HG02623 (cell line): ENCODE data around the gene CFAP57.

Experiments used
- ATAC-seq: cut with Tn5 transposase; IDR thresholded peaks from one replicate; pipeline ENCODE4 v1.9.1; 2021; ENCODE audit warnings: moderate library complexity; ENCODE audit not compliant: unreplicated experiment

The CFAP57 gene

DNA sequence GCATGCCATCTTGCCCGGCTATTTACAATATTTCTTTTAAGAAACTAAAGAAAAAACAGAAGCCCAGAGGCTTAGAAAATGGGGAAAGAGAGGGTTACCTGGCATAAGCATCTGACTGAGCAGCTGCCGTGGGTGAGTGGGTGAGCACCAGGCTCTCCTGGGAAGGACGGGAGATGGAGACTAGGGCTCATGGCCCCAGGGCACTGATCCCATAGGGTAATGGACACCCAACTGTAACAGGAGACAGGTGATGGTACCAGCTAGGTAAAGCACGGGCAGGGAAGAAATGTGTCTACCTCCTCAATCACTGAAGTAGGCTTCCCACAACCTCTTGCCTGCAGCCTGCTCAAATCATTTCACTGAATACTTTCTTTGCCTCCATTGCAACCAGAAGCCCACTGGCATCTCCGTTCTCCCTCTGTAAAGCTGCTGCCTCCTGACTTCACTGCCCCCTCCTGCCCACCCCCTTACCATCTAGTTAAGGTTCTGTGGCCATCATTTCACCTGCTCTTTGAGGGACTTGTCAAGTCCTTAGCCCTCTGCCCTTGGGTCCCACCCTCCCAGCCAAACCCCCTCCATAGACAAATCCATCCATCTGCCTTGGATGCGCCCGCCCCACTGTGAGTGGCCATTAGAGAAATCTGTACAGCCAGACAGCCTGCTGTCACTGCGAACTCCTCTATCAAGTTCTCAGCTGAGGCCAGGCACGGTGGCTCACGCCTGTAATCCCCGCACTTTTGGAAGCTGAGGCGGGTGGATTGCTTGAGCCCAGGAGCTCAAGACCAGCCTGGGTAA lies 103.9 kb downstream of the CFAP57 start:
- no peak for ATAC-seq

DNA sequence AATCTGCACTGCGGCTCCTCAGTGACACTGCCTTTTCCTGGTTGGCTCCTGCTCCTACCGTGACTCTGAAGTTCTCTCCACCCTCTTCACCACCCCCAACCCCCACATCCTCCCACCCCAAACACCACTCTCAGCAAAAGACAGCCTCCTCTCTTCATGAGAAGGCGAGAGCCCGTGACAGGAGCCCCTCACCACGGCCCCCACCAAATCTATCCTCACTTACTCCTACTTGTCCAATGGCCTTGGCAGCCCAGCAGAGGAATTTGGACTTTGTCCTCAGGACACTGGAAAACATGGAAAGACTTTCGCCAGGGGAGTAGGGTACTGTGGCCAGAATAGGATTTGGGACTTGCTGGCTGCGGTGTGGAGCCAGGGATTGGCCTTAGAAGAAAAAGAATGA lies 104.5 kb downstream of the CFAP57 start:
- no peak for ATAC-seq

- no peak for ATAC-seq
These were observed 105.2 kb downstream of the CFAP57 start for GRCh38 chr1:43277116-43277876.

DNA sequence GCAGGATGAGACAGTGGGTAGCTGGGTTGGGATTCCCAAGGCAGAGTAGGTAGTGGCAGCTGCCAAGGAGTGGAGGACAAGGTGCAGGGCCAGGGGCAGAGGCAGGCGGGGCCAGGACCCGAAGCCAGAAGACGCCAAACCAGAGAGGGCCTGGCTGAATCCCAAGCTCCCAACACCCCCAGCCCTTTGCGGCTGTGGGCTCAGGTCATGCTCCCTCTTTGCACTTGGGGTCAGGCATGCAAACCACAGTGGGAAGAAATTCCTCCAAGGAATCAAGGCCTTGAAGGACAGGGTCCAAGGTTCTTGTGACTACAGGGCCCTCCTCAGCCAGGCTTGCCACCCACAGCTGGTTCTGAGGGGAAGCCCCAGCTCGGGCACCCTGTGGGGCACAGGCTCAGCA lies 107.0 kb downstream of the CFAP57 start:
- ATAC-seq, result no peak

- no peak for ATAC-seq
These were observed 107.5 kb downstream of the CFAP57 start for GRCh38 chr1:43279666-43280065.

DNA sequence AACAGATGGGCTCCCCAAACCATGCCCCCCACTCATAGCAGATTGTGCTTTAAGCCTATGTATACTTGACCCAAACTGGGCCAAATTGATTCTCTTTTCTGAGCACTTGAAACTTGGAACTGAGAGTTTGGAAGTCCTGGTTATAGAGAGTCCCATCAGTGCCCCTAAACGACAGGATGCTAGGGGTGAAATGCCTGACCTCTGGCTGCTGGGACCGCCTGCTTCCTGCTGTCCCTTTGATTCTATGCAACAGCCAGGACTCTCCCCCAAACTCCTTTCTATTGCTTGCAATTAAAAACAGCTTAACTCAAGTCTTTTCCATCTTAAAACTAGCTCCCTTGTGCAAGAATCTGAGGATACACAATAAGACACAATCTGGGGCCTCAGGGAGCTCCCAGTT lies 108.6 kb downstream of the CFAP57 start:
- no peak for ATAC-seq

DNA sequence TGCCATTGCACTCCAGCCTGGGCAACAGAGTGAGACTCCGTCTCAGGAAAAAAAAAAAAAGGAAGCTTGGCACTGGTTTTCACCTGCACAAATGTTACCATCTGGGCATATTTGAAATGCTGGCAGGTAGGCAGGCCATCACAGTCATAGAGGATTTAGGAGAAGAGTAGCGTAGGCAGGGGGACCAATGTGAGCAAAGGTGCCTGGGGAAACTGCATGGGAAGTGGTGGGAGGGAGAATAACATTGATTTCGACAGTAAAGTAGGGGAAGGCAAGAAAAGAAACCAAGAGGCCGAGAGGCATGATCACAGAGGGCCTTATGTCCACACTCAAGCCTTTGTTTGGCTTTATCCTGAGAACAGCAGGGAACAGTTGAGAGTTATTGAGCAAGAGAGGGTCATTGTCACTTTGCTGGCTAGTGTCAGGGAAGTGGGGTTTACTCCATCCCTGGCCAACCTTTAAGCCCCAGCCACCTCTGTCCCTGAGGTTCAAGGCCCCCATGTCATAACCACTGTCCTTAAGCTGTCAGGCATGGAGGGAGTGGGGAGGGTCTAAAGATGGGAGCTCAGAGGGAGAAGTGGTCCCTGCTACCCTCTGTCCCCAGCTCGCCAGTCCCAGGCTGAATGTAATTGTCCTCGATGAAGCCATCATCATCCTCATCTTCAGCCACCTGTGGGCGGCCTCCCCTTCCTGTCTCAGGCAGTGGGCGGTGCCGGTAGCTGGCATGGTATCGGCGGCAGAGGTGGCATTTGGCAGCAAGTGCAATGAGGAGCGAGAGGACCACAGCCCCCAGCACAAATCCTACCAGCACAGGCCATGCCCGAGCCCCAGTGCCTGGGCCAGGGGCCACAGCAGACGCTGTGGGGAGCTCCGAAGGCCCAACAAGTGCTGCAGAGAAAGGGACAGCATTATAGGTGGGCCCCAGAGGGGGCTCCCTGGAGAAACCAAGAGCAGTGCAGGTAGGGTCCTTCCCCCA lies 110.4 kb downstream of the CFAP57 start:
- ATAC-seq, result no peak

DNA sequence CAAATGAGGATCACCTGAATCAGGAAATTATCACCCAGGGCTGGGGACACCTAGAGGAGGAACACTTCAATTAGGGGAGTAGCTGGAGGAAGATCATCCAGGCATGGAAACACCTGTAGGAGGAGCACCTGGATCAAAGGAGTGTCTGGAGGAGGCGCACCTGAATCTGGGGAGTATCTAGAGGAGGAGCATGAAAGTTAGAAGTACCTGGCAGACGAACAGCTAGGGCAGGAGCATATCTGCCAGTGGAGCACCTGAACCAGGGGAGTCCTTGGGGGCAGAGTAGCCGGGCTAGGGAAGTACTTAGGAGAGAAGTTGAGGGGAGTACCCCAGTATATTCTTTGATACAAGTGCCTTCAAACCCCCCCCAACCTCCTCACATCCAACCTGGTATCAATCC lies 111.9 kb downstream of the CFAP57 start:
- ATAC-seq, result no peak

GRCh38 chr1:43284546-43285110 lies 112.5 kb downstream of the CFAP57 start:
- no peak for ATAC-seq

DNA sequence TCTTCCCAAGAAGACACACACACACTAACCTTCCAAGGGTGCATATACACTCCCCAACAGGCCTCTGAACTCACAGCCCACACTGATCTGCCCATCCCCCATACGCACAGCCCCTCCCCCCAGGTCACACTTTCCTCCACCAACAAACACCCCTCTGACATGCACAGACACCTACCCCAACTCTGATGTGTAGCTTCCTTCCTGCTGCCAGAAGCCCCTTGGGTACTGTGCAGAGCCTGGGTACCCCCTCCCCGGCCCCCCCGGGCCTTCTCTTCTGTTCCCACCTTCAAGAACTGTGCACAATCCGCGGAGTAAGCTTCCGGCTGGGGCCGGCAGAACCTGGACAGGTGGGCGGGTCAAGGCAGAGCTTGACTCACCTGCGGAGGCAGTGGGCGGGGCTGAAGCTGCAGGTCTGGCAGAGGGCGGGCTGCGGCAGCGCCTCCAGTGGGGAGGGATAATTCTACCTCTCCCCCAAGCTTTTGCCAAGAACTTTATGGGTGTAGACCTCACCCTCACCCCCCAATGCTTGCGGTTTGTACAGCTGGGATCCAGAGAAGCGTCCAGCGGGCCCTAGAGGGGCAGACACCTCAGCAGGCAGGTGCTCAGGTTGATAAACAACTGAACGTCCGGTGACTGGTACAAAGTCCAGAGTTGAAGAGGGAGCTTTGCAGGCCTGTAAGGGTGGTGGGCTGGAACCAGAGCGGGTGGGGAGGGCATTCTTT lies 113.3 kb downstream of the CFAP57 start, which contains the start of gene C1orf210:
Gene C1orf210 (minus strand): TSS at position 313 of the 722 bp plus-strand sequence. CDS start 2,311 bp downstream, outside the sequence.
- ATAC-seq, result no peak

DNA sequence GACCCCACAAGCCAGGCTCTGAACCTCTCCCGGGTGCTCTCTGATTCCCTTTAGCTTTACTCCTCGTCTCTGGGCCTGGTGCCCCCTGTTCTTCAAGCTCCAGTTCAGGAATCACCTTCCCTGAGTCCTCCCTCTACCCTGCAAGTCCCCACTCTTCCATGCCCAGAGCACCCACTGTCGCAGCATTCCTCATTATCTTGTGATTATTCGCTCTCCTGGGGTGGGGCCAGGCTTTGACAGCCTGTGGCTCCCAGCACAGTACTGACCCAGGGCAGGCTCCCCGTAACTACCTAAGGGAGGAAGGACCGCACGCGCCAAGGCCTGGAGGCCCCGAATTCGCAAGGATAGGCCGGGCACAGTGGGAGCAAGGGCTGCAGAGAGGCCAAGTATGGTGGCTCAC lies 114.0 kb downstream of the CFAP57 start:
- no peak for ATAC-seq

- no peak for ATAC-seq
These were observed 114.4 kb downstream of the CFAP57 start for GRCh38 chr1:43286533-43286932.

- no peak for ATAC-seq
These were observed 116.1 kb downstream of the CFAP57 start for GRCh38 chr1:43288058-43288784.

GRCh38 chr1:43288785-43289706 lies 116.9 kb downstream of the CFAP57 start:
- no peak for ATAC-seq

DNA sequence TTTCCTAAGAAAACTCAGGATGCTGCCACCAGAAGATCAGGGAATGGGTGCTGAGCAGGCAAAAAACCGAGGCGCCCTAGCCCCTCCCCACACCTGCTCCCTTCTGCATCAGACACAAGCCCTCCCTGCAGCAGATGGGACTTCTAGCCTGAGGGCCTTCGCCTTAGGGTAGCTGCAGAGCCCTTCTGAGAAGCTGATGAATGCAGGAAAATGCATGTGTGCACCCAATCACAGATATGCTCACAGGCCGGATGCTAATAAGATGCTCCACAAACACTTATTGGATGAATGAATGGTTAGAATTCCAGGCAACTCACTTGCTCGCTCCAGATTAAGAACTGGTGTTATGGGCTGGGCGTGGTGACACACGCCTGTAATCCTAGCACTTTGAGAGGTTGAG lies 120.1 kb downstream of the CFAP57 start:
- ATAC-seq, result no peak

DNA sequence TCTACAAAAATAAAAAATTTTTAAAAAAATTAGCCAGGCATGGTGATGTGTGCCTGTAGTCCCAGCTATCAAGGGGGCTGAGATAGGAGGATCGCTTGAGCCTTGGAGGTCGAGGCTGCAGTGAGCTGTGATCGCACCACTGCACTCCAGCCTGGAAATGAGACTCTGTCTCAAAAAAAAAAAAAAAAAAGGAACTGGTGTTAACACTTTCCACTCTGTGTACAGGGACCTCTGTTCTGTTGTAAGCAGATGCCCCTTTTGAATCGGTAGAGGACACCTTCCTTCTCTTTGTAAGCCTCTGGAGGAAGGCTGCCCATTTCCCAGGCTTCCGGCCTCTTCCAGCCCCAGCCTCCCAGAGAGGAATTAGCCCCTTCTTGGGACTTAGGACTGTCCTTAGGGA lies 120.5 kb downstream of the CFAP57 start:
- no peak for ATAC-seq

GRCh38 chr1:43293176-43293575 lies 121.0 kb downstream of the CFAP57 start:
- no peak for ATAC-seq
